WI38 (cell line): ENCODE measurements around the gene SPACA4.

Experiments used
- H3K4me3 ChIP-seq: 2 replicates; pipeline ENCODE4 v1.5.1; 2011; ENCODE audit warnings: low read depth, mild to moderate bottlenecking, control low read depth, low read length
- TF ChIP-seq, protein P1 (sequence below): IDR thresholded peaks from 2 replicates; pipeline ENCODE4 v1.5.1; 2012; ENCODE audit warnings: low read depth, mild to moderate bottlenecking, control low read depth, low read length

SPACA4 gene

GRCh38 chr19:48656840-48657474 lies 50.4 kb downstream of the SPACA4 start:
- H3K4me3 ChIP-seq = no peak overlapping the region
- TF ChIP-seq, protein P1, sequence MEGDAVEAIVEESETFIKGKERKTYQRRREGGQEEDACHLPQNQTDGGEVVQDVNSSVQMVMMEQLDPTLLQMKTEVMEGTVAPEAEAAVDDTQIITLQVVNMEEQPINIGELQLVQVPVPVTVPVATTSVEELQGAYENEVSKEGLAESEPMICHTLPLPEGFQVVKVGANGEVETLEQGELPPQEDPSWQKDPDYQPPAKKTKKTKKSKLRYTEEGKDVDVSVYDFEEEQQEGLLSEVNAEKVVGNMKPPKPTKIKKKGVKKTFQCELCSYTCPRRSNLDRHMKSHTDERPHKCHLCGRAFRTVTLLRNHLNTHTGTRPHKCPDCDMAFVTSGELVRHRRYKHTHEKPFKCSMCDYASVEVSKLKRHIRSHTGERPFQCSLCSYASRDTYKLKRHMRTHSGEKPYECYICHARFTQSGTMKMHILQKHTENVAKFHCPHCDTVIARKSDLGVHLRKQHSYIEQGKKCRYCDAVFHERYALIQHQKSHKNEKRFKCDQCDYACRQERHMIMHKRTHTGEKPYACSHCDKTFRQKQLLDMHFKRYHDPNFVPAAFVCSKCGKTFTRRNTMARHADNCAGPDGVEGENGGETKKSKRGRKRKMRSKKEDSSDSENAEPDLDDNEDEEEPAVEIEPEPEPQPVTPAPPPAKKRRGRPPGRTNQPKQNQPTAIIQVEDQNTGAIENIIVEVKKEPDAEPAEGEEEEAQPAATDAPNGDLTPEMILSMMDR = no peak
